Astrocyte (in vitro differentiated cells and primary cell): ENCODE measurements around the gene RPL11. TPM values are rescaled to one million over a fixed set of nuclear protein-coding genes. Genes with fewer than 3 reads are reported as not detected.
A peak's percentile ranks its signal among the peaks of the same experiment; 100 is the strongest.
"Not testable (repeated sequence)": the region's sequence is repeated elsewhere in the genome, so short reads cannot be mapped to it uniquely, and the experiment has no call there.

Source experiments
- DNase-seq: peaks from one replicate; pipeline ENCODE4 v3.0.0-alpha.2; 2010; ENCODE audit warnings: low read depth
- FAIRE-seq: peaks from 2 replicates; lab custom pipeline; 2011; peaks lifted over from hg19 to GRCh38; lab: Jason Lieb, UNC
- H2AFZ ChIP-seq: 2 replicates; pipeline ENCODE4 v1.6.0; 2012; ENCODE audit warnings: low read depth, low read length, inconsistent platforms
- H3K27ac ChIP-seq: 2 replicates; pipeline ENCODE4 v1.5.1; 2011; ENCODE audit warnings: low read depth, low read length, inconsistent platforms
- H3K27me3 ChIP-seq: 2 replicates; pipeline ENCODE4 v1.6.0; 2011; ENCODE audit warnings: low read length, inconsistent platforms; ENCODE audit not compliant: insufficient read depth
- H3K36me3 ChIP-seq: 2 replicates; pipeline ENCODE4 v1.5.1; 2011; ENCODE audit warnings: low read length, inconsistent platforms; ENCODE audit not compliant: insufficient read depth
- H3K4me1 ChIP-seq: 2 replicates; pipeline ENCODE4 v1.5.1; 2011; ENCODE audit warnings: low read length, inconsistent platforms; ENCODE audit not compliant: insufficient read depth
- H3K4me2 ChIP-seq: 2 replicates; pipeline ENCODE4 v1.6.0; 2012; ENCODE audit warnings: low read length, inconsistent platforms
- H3K4me3 ChIP-seq: 2 replicates; pipeline ENCODE4 v1.5.1; 2011; ENCODE audit warnings: low read depth, mild to moderate bottlenecking, low read length, inconsistent platforms; ENCODE audit not compliant: insufficient read depth
- H3K79me2 ChIP-seq: 2 replicates; pipeline ENCODE4 v1.6.0; 2012; ENCODE audit warnings: mild to moderate bottlenecking, low read length, inconsistent platforms; ENCODE audit not compliant: insufficient read depth
- H3K9ac ChIP-seq: 2 replicates; pipeline ENCODE4 v1.6.0; 2012; ENCODE audit warnings: mild to moderate bottlenecking, low read length, inconsistent platforms
- H3K9me3 ChIP-seq: 2 replicates; pipeline ENCODE4 v1.5.1; 2012; ENCODE audit warnings: low read depth, mild to moderate bottlenecking, low read length, inconsistent platforms; ENCODE audit not compliant: insufficient read depth
- H4K20me1 ChIP-seq: 2 replicates; pipeline ENCODE4 v1.6.0; 2012; ENCODE audit warnings: low read length, inconsistent platforms; ENCODE audit not compliant: insufficient read depth
- H3K27ac Mint-ChIP-seq: one replicate; pipeline ENCODE4 v1.8.0; 2021; ENCODE audit warnings: mild to moderate bottlenecking, mixed read lengths; ENCODE audit not compliant: unreplicated experiment
- H3K27me3 Mint-ChIP-seq: one replicate; pipeline ENCODE4 v1.8.0; 2021; ENCODE audit warnings: low read depth, mixed read lengths; ENCODE audit not compliant: unreplicated experiment
- H3K36me3 Mint-ChIP-seq: one replicate; pipeline ENCODE4 v1.8.0; 2021; ENCODE audit warnings: low read depth, mixed read lengths; ENCODE audit not compliant: unreplicated experiment
- H3K4me1 Mint-ChIP-seq: one replicate; pipeline ENCODE4 v1.8.0; 2021; ENCODE audit warnings: low read depth, mixed read lengths; ENCODE audit not compliant: unreplicated experiment
- H3K4me3 Mint-ChIP-seq: one replicate; pipeline ENCODE4 v1.8.0; 2021; ENCODE audit warnings: mild to moderate bottlenecking, moderate library complexity, mixed read lengths; ENCODE audit not compliant: unreplicated experiment
- H3K9me3 Mint-ChIP-seq: one replicate; pipeline ENCODE4 v1.8.0; 2021; ENCODE audit warnings: mild to moderate bottlenecking, mixed read lengths; ENCODE audit not compliant: unreplicated experiment
- EZH2 ChIP-seq: IDR thresholded peaks from 2 replicates; pipeline ENCODE4 v1.6.1; 2012; ENCODE audit warnings: mild to moderate bottlenecking, low read length, inconsistent platforms; ENCODE audit not compliant: insufficient read depth
- total RNA-seq: library from RNA; stranded (reverse); gene quantifications from 2 replicates; pipeline ENCODE4 v1.2.1, GENCODE V29; 2021
- TF ChIP-seq, protein P1 (sequence below): IDR thresholded peaks from 2 replicates; pipeline ENCODE4 v1.5.1; 2011; ENCODE audit warnings: low read depth, mild to moderate bottlenecking, inconsistent platforms, low read length, moderate library complexity; ENCODE audit not compliant: insufficient read depth

The RPL11 gene
- total RNA-seq, 1 donor from 2014 or later, result 804 TPM

DNA sequence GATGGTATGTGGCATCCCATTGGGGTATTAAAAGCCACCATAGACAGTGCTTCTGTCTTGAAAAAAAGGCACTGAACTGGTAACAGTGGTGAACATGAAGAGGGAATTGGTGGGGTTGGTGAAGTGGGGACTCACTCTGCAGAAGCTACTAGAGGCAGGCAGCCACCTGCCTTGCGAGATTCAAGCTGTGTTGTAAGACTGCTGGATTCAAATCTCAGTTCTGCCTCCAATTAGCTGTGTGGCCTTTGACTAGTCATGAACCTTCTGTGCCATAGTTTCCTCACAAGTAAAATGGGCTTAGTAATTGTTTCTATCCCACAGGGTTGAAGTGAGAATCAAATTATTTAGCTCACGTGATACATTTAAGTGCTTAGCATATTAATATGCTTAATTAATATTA is 35.1 kb downstream of the RPL11 start:
- no peaks in the 10 kb centered on the region for H3K36me3 ChIP-seq
- DNase-seq, result no peak
- no peak overlapping the region for H3K9ac ChIP-seq
- H2AFZ ChIP-seq, result no peak overlapping the region
- H3K27ac ChIP-seq, result no peak overlapping the region
- H3K4me3 ChIP-seq, result no peak overlapping the region
- Mint-ChIP-seq H3K4me1 (peaks cover 4% of the 10 kb centered on the region), H3K27me3 (no peaks in the 10 kb centered on the region), H3K27ac (no peak overlapping the region), H3K4me3 (no peak overlapping the region), H3K9me3 (no peaks in the 10 kb centered on the region), H3K36me3 (peaks cover 7% of the 10 kb centered on the region)
- no peaks in the 10 kb centered on the region for H3K27me3 ChIP-seq
- H3K4me2 ChIP-seq, result no peak overlapping the region
- H3K9me3 ChIP-seq, result no peaks in the 10 kb centered on the region
- H3K79me2 ChIP-seq, result peaks cover 17% of the 10 kb centered on the region
- H3K4me1 ChIP-seq, result no peaks in the 10 kb centered on the region
- TF ChIP-seq EZH2, result no peak
- TF ChIP-seq, protein P1, sequence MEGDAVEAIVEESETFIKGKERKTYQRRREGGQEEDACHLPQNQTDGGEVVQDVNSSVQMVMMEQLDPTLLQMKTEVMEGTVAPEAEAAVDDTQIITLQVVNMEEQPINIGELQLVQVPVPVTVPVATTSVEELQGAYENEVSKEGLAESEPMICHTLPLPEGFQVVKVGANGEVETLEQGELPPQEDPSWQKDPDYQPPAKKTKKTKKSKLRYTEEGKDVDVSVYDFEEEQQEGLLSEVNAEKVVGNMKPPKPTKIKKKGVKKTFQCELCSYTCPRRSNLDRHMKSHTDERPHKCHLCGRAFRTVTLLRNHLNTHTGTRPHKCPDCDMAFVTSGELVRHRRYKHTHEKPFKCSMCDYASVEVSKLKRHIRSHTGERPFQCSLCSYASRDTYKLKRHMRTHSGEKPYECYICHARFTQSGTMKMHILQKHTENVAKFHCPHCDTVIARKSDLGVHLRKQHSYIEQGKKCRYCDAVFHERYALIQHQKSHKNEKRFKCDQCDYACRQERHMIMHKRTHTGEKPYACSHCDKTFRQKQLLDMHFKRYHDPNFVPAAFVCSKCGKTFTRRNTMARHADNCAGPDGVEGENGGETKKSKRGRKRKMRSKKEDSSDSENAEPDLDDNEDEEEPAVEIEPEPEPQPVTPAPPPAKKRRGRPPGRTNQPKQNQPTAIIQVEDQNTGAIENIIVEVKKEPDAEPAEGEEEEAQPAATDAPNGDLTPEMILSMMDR, result no peak
- FAIRE-seq, result no peak
- H4K20me1 ChIP-seq, result peaks cover 41% of the 10 kb centered on the region

DNA sequence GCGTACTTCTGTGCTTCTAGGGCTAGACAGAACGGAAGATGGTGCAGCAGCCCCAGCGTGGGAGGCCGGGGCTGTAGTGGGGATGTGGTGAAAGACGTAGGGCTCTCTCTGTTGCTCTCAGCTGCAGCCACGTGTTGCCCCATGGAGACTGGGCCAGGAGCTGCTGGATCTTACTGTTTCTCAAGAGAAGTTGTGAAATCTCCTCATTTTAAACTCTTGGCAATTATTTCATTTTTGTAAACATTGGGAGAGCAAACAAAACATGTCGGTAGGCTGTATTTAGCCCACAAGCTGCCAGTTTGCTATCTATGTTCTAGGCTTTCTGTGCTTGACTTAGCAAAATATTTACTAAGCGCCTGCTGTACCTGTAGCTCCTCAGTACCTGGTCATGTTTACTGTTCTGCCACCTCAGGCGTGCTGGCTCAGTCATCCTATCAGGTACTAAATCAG is 35.8 kb downstream of the RPL11 start:
- Mint-ChIP-seq H3K27ac (no peak overlapping the region), H3K4me1 (peaks cover 8% of the 10 kb centered on the region), H3K4me3 (no peak overlapping the region), H3K9me3 (peaks cover under 1% of the 10 kb centered on the region), H3K36me3 (peaks cover 9% of the 10 kb centered on the region), H3K27me3 (no peaks in the 10 kb centered on the region)
- DNase-seq (no peak), FAIRE-seq (no peak)
- Histone ChIP-seq H3K4me2 (no peak overlapping the region), H2AFZ (no peak overlapping the region), H3K27ac (no peak overlapping the region), H4K20me1 (peaks cover 41% of the 10 kb centered on the region), H3K4me3 (no peak overlapping the region), H3K36me3 (no peaks in the 10 kb centered on the region), H3K9ac (no peak overlapping the region), H3K9me3 (no peaks in the 10 kb centered on the region), H3K4me1 (peaks cover 4% of the 10 kb centered on the region), H3K27me3 (no peaks in the 10 kb centered on the region), H3K79me2 (peaks cover 17% of the 10 kb centered on the region)
- TF ChIP-seq EZH2, result no peak
- TF ChIP-seq, protein P1, result no peak

DNA sequence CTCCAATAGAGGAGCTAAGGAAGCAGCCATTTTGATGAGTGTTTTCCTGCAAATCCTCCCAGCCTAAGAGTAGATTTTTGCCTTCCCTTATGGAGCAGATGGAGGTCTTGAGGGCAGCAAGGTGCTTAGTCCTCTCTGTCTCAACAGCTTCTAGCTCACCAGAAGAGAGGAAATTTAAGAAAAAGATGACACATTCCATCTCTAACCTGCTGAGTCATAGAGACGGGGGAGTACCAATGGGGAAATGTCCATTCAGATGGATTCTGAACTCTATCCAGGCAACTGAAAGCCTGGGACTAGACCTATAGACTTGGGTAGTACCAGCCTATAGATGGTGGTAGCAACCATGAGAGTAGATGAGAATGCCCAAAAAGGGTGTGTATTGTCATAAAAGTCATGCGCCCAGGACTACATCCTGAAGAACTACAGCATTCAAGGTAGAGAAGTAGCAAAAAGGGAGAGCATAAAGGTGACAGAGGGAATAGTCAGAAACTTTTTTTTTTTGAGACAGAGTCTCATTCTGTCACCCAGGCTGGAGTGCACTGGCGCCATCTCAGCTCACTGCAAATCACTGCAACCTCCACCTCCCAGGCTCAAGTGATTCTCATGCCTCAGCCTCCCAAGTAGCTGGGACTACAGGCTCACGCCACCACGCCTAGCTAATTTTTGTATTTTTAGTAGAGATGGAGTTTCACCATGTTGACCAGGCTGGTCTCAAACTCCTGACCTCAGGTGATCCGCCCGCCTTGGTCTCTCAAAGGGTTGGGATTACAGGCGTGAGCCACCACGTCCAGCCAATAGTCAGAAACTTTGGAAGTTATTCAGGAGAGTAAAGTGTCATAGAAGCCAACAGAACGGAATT is 41.0 kb downstream of the RPL11 start:
- H3K9me3 ChIP-seq, result no peaks in the 10 kb centered on the region
- peaks cover 5% of the 10 kb centered on the region for H3K4me1 ChIP-seq
- no peak overlapping the region for H3K4me2 ChIP-seq
- peak overlapping the region; percentile 51 for H3K27ac Mint-ChIP-seq
- TF ChIP-seq EZH2, result no peak
- TF ChIP-seq, protein P1, result no peak
- H3K4me3 Mint-ChIP-seq, result peak overlapping the region; percentile 16
- peak; percentile 63 for FAIRE-seq
- no peaks in the 10 kb centered on the region for H3K27me3 Mint-ChIP-seq
- H3K36me3 ChIP-seq, result peaks cover 3% of the 10 kb centered on the region
- H3K9ac ChIP-seq, result no peak overlapping the region
- H3K79me2 ChIP-seq, result peaks cover 22% of the 10 kb centered on the region
- peak; percentile 14 for DNase-seq
- H2AFZ ChIP-seq, result no peak overlapping the region
- peaks cover 10% of the 10 kb centered on the region for H3K4me1 Mint-ChIP-seq
- H3K9me3 Mint-ChIP-seq, result peaks cover 2% of the 10 kb centered on the region
- H3K27ac ChIP-seq, result no peak overlapping the region
- peaks cover 44% of the 10 kb centered on the region for H4K20me1 ChIP-seq
- no peak overlapping the region for H3K4me3 ChIP-seq
- peaks cover 8% of the 10 kb centered on the region for H3K36me3 Mint-ChIP-seq
- no peaks in the 10 kb centered on the region for H3K27me3 ChIP-seq

DNA sequence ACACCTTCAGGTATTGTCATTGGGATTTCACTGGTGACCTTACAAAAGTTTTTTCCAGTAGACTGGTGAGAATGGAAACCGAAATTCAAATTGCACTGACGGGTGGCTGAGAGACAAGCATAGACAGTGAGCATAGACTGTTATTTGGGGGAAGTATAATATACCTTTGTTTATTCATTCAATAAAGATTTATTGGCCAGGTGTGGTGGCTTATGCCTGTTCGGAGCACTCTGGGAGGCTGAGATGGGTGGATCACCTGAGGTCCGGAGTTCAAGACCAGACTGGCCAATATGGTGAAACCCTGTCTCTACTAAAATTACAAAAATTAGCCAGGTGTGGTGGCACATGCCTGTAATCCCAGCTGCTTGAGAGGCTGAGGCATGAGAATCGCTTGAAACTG is 41.7 kb downstream of the RPL11 start:
- not testable (repeated sequence) for H3K9me3 ChIP-seq, H3K27me3 ChIP-seq, H2AFZ ChIP-seq, H3K27me3 Mint-ChIP-seq, H3K27ac ChIP-seq, H3K4me3 ChIP-seq, H3K9me3 Mint-ChIP-seq, DNase-seq, H3K4me3 Mint-ChIP-seq, H3K36me3 Mint-ChIP-seq, H3K27ac Mint-ChIP-seq, H3K36me3 ChIP-seq, H3K4me1 ChIP-seq, H3K9ac ChIP-seq, H3K4me2 ChIP-seq, FAIRE-seq
- H3K79me2 ChIP-seq, result peaks cover 22% of the 10 kb centered on the region
- peaks cover 37% of the 10 kb centered on the region for H4K20me1 ChIP-seq
- H3K4me1 Mint-ChIP-seq, result peaks cover 10% of the 10 kb centered on the region
